ENCODE results near the gene PRTFDC1. TPM values are rescaled to one million over a fixed set of nuclear protein-coding genes. Genes with fewer than 3 reads are reported as not detected.

PRTFDC1 gene
- total and polyA plus RNA-seq, 2 of the 13 experiments (the other 11 are each of a cell fraction or from before 2014, with no cell fraction given), result not detected

- WGBS (ENCODE audit: low lambda C conversion rate), result 36% methylated on average over 4 of the region's 4 CpGs
- ChIA-PET POLR2A (no interaction called here), CTCF (ENCODE audit: low intra/inter-chr PET ratio, low total read pairs) (no interaction called here)
- no TSS peak for BruUV-seq (replicated peaks)
- in situ Hi-C loops (cut with HindIII; ENCODE audit: extremely low pct_ligation_motif_present, low pct_unique_long_range_greater_than_20kb) (no loop called here), intact Hi-C loops (cut with micrococcal nuclease; ENCODE audit: unreplicated experiment) (no loop called here)
- H3K27me3 ChIP-seq (ENCODE audit: control insufficient read depth in 1 of 2, insufficient read depth in 2 of 2, low read length in 2 of 2), result no peaks in the 10 kb centered on the region
- H3K4me1 ChIP-seq (ENCODE audit: insufficient read depth, low read length), result 0 out of 2 replicates have a peak, but pooled peaks cover 8% of the 10 kb centered on the region
- H3K36me3 ChIP-seq (replicated peaks in 1 of 2; ENCODE audit: control insufficient read depth in 1 of 2, insufficient read depth in 2 of 2, low read length in 2 of 2), result no peaks in the 10 kb centered on the region
- H4K20me1 ChIP-seq (ENCODE audit: insufficient read depth, low read length), result no peaks in the 10 kb centered on the region
- H2AFZ ChIP-seq (ENCODE audit: low read length), result no peak overlapping the region
- DNase-seq (ENCODE audit: low spot score) (peak; percentile 20), ATAC-seq (no peak), FAIRE-seq (no peak)
- no peak overlapping the region for H3K9ac ChIP-seq (ENCODE audit: insufficient read depth, low read depth, low read length)
- H3K79me2 ChIP-seq (ENCODE audit: insufficient read depth, low read length), result no peaks in the 10 kb centered on the region
- H3K4me2 ChIP-seq (ENCODE audit: low read depth, low read length), result no peak overlapping the region
- no peak overlapping the region for H3K27ac ChIP-seq (ENCODE audit: extremely low read length, insufficient read depth, low read length)
- H3K4me3 ChIP-seq (replicated peaks in 1 of 3; ENCODE audit: insufficient read depth in 1 of 3, low read depth in 2 of 3, low read length in 3 of 3), result no peak overlapping the region
- H3K9me3 ChIP-seq (ENCODE audit: low read length), result no peaks in the 10 kb centered on the region
- TF ChIP-seq FOSL2 (CRISPR knock-in tag; IDR thresholded peaks at IDR 0.05) (peak; percentile 61), EP300 (IDR thresholded peaks at IDR 0.05; ENCODE audit: low read depth in 2 of 2, low read length in 2 of 2) (no peak), EP300 (CRISPR knock-in tag; IDR thresholded peaks at IDR 0.05; ENCODE audit: borderline replicate concordance) (no peak)
Observed at GRCh38 chr10:24897326-24897926, 55.0 kb downstream of the PRTFDC1 start.

- in situ Hi-C loops (cut with HindIII; ENCODE audit: extremely low pct_ligation_motif_present, low pct_unique_long_range_greater_than_20kb), result no loop called here
- no peaks in the 10 kb centered on the region for H3K9me3 ChIP-seq (ENCODE audit: low read length)
- no peak overlapping the region for H3K9ac ChIP-seq (ENCODE audit: insufficient read depth, low read depth, low read length)
- ATAC-seq (no peak), DNase-seq (ENCODE audit: low spot score) (no peak), FAIRE-seq (no peak)
- BruUV-seq (replicated peaks), result no TSS peak
- H3K4me1 ChIP-seq (ENCODE audit: insufficient read depth, low read length), result no peaks in the 10 kb centered on the region
- H3K79me2 ChIP-seq (ENCODE audit: insufficient read depth, low read length), result no peaks in the 10 kb centered on the region
- WGBS (ENCODE audit: low lambda C conversion rate), result 69% methylated on average over 8 of the region's 8 CpGs
- no peak overlapping the region for H3K4me2 ChIP-seq (ENCODE audit: low read depth, low read length)
- H2AFZ ChIP-seq (ENCODE audit: low read length), result no peak overlapping the region
- intact Hi-C loops (cut with micrococcal nuclease; ENCODE audit: unreplicated experiment), result no loop called here
- no peaks in the 10 kb centered on the region for H3K36me3 ChIP-seq (replicated peaks in 1 of 2; ENCODE audit: control insufficient read depth in 1 of 2, insufficient read depth in 2 of 2, low read length in 2 of 2)
- CTCF ChIA-PET (ENCODE audit: low intra/inter-chr PET ratio, low total read pairs), result no interaction called here
- POLR2A ChIA-PET, result no interaction called here
- no peak overlapping the region for H3K4me3 ChIP-seq (replicated peaks in 1 of 3; ENCODE audit: insufficient read depth in 1 of 3, low read depth in 2 of 3, low read length in 3 of 3)
- H3K27ac ChIP-seq (ENCODE audit: extremely low read length, insufficient read depth, low read length), result no peak overlapping the region
- H4K20me1 ChIP-seq (ENCODE audit: insufficient read depth, low read length), result no peaks in the 10 kb centered on the region
- H3K27me3 ChIP-seq (ENCODE audit: control insufficient read depth in 1 of 2, insufficient read depth in 2 of 2, low read length in 2 of 2), result no peaks in the 10 kb centered on the region; a peak in 1 of 5 replicates
- no peak for TF ChIP-seq TOPORS (CRISPR knock-in tag; IDR thresholded peaks at IDR 0.05)
- no peak for TF ChIP-seq ZNF205 (CRISPR knock-in tag; IDR thresholded peaks at IDR 0.05)
- no peak for TF ChIP-seq ZNF12 (CRISPR knock-in tag; IDR thresholded peaks at IDR 0.05)
- TF ChIP-seq ATF7-NPFF (CRISPR knock-in tag; IDR thresholded peaks at IDR 0.05; ENCODE audit: low read depth), result no peak
- no peak for TF ChIP-seq SRSF4 (IDR thresholded peaks at IDR 0.05; ENCODE audit: low read depth, low read length, poor library complexity, severe bottlenecking)
- TF ChIP-seq MEIS2 (CRISPR knock-in tag; IDR thresholded peaks at IDR 0.05), result no peak
- TF ChIP-seq PAXIP1 (CRISPR knock-in tag; conservative IDR thresholded peaks at IDR 0.05), result no peak
- no peak for TF ChIP-seq ZBTB21 (CRISPR knock-in tag; IDR thresholded peaks at IDR 0.05)
- TF ChIP-seq CREM (IDR thresholded peaks at IDR 0.05), result no peak
- no peak for TF ChIP-seq CREM (CRISPR knock-in tag; IDR thresholded peaks at IDR 0.05)
- no peak for TF ChIP-seq ZNF138 (CRISPR knock-in tag; IDR thresholded peaks at IDR 0.05; ENCODE audit: low read depth)
- TF ChIP-seq ZNF589 (CRISPR knock-in tag; conservative IDR thresholded peaks at IDR 0.05), result no peak
- TF ChIP-seq MAFF (IDR thresholded peaks at IDR 0.05; ENCODE audit: low read depth, low read length), result no peak
- TF ChIP-seq ELF3 (CRISPR knock-in tag; IDR thresholded peaks at IDR 0.05), result no peak
- no peak for TF ChIP-seq THYN1 (CRISPR knock-in tag; IDR thresholded peaks at IDR 0.05; ENCODE audit: borderline replicate concordance, low read depth)
Observed at GRCh38 chr10:24894728-24895127, 57.7 kb downstream of the PRTFDC1 start.
